NCI-H1694 (cell line): ENCODE measurements around the gene ZKSCAN8.

Experiments
- DNase-seq: peaks from one replicate; lab custom pipeline; 2025; lab: John Stamatoyannopoulos, UW

The ZKSCAN8 gene

GRCh38 chr6:28206928-28207509 lies 65.3 kb downstream of the ZKSCAN8 start:
- no peak for DNase-seq

- DNase-seq = no peak
Observed at GRCh38 chr6:28207510-28208110, 65.9 kb downstream of the ZKSCAN8 start.

GRCh38 chr6:28208111-28208659 lies 66.5 kb downstream of the ZKSCAN8 start:
- no peak for DNase-seq
